ENCODE results near the gene OR14I1. TPM values are rescaled to one million over a fixed set of nuclear protein-coding genes. Genes with fewer than 3 reads are reported as not detected.

Gene OR14I1
- total RNA-seq, 1 experiment from 2014 or later = not detected

- Mint-ChIP-seq H3K27me3 (ENCODE audit: unreplicated experiment) (no peaks in the 10 kb centered on the region), H3K27ac (ENCODE audit: unreplicated experiment) (no peak overlapping the region), H3K4me3 (ENCODE audit: low read depth, unreplicated experiment) (no peak overlapping the region), H3K4me1 (ENCODE audit: low read depth, unreplicated experiment) (no peaks in the 10 kb centered on the region), H3K9me3 (ENCODE audit: low read depth, unreplicated experiment) (peaks cover 10% of the 10 kb centered on the region), H3K36me3 (ENCODE audit: insufficient read depth, unreplicated experiment) (no peaks in the 10 kb centered on the region)
- CTCF ChIA-PET = no interaction called here
- no TSS peak for BruUV-seq (replicated peaks)
- no peak for DNase-seq
- intact Hi-C loops (cut with micrococcal nuclease; ENCODE audit: unreplicated experiment) = no loop called here
- TF ChIP-seq, protein P1, sequence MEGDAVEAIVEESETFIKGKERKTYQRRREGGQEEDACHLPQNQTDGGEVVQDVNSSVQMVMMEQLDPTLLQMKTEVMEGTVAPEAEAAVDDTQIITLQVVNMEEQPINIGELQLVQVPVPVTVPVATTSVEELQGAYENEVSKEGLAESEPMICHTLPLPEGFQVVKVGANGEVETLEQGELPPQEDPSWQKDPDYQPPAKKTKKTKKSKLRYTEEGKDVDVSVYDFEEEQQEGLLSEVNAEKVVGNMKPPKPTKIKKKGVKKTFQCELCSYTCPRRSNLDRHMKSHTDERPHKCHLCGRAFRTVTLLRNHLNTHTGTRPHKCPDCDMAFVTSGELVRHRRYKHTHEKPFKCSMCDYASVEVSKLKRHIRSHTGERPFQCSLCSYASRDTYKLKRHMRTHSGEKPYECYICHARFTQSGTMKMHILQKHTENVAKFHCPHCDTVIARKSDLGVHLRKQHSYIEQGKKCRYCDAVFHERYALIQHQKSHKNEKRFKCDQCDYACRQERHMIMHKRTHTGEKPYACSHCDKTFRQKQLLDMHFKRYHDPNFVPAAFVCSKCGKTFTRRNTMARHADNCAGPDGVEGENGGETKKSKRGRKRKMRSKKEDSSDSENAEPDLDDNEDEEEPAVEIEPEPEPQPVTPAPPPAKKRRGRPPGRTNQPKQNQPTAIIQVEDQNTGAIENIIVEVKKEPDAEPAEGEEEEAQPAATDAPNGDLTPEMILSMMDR (IDR thresholded peaks at IDR 0.05; ENCODE audit: unreplicated experiment) = no peak
Observed at GRCh38 chr1:248691567-248692155, 10.9 kb downstream of the OR14I1 start.

- no peak for DNase-seq
- Mint-ChIP-seq H3K36me3 (ENCODE audit: insufficient read depth, unreplicated experiment) (no peaks in the 10 kb centered on the region), H3K9me3 (ENCODE audit: low read depth, unreplicated experiment) (peaks cover 9% of the 10 kb centered on the region), H3K27me3 (ENCODE audit: unreplicated experiment) (no peaks in the 10 kb centered on the region), H3K4me3 (ENCODE audit: low read depth, unreplicated experiment) (no peak overlapping the region), H3K4me1 (ENCODE audit: low read depth, unreplicated experiment) (no peaks in the 10 kb centered on the region), H3K27ac (ENCODE audit: unreplicated experiment) (no peak overlapping the region)
- no TSS peak for BruUV-seq (replicated peaks)
- TF ChIP-seq, protein P1 (IDR thresholded peaks at IDR 0.05; ENCODE audit: unreplicated experiment) = no peak
- intact Hi-C loops (cut with micrococcal nuclease; ENCODE audit: unreplicated experiment) = loop anchor here (5.0 kb wide), 1 partner anchor 446 kb away; no protein-coding TSS in a partner anchor
- CTCF ChIA-PET = no interaction called here
Observed at GRCh38 chr1:248688527-248689298, 13.9 kb downstream of the OR14I1 start.

DNA sequence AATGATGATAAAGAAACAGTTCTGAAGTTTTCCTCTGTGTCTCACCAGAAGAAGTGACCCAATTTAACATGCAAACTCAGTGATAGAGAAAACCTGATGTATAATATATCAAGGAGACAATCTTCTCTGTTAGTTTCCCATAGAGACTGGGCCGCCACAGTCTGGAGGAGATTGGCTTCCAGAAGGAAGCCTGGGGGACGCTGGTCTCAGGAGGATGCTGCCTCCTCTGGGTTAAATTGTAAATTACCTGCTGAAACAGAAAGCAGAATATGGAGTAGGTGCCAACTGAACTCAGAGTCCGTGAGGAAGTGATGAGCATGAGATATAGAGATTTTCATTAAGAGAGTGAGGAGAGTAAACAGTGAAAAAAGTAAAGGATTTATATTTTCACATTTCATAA, 15.8 kb downstream of the OR14I1 start:
- H3K4me1 Mint-ChIP-seq (ENCODE audit: low read depth, unreplicated experiment) = no peaks in the 10 kb centered on the region
- CTCF ChIA-PET = no interaction called here
- DNase-seq = peak; percentile 22
- no peak overlapping the region for H3K4me3 Mint-ChIP-seq (ENCODE audit: low read depth, unreplicated experiment)
- no peak overlapping the region for H3K27ac Mint-ChIP-seq (ENCODE audit: unreplicated experiment)
- no peaks in the 10 kb centered on the region for H3K36me3 Mint-ChIP-seq (ENCODE audit: insufficient read depth, unreplicated experiment)
- BruUV-seq (replicated peaks) = no TSS peak
- intact Hi-C loops (cut with micrococcal nuclease; ENCODE audit: unreplicated experiment) = loop anchor here (1.0 to 5.0 kb wide), 2 partner anchors 65 to 445 kb away; no protein-coding TSS in a partner anchor
- H3K9me3 Mint-ChIP-seq (ENCODE audit: low read depth, unreplicated experiment) = peaks cover 6% of the 10 kb centered on the region
- H3K27me3 Mint-ChIP-seq (ENCODE audit: unreplicated experiment) = no peaks in the 10 kb centered on the region
- TF ChIP-seq, protein P1 (IDR thresholded peaks at IDR 0.05; ENCODE audit: unreplicated experiment) = no peak

DNA sequence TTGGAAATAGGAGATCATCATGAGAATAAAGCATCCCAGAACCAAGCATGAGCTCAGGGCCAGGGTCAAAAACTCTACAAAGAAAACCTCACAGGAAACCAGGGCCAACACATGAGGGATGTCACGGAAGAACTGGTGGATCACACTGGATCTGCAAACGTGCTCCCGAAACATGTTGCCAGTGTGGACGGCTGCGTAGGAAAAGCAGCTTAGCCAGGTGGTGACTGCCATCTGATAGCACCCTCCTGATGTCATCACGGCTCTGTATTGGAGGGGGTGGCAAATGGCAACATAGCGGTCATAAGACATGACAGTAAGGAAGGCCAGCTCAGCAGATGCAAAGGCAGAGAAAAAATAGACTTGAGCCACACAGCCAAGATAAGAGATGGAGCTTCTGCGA, 20.9 kb downstream of the OR14I1 start:
- CTCF ChIA-PET = no interaction called here
- H3K27ac Mint-ChIP-seq (ENCODE audit: unreplicated experiment) = no peak overlapping the region
- DNase-seq = no peak
- no peak overlapping the region for H3K4me3 Mint-ChIP-seq (ENCODE audit: low read depth, unreplicated experiment)
- TF ChIP-seq, protein P1 (IDR thresholded peaks at IDR 0.05; ENCODE audit: unreplicated experiment) = no peak
- H3K4me1 Mint-ChIP-seq (ENCODE audit: low read depth, unreplicated experiment) = no peaks in the 10 kb centered on the region
- no peaks in the 10 kb centered on the region for H3K27me3 Mint-ChIP-seq (ENCODE audit: unreplicated experiment)
- no TSS peak for BruUV-seq (replicated peaks)
- H3K9me3 Mint-ChIP-seq (ENCODE audit: low read depth, unreplicated experiment) = peaks cover 3% of the 10 kb centered on the region
- no peaks in the 10 kb centered on the region for H3K36me3 Mint-ChIP-seq (ENCODE audit: insufficient read depth, unreplicated experiment)
- intact Hi-C loops (cut with micrococcal nuclease; ENCODE audit: unreplicated experiment) = no loop called here
